Loucy (cell line): Measurements from ENCODE around the gene CMTM7.

Experiments
- EZH2phosphoT487 ChIP-seq: fragments of 200-600 bp; IDR thresholded peaks from 2 replicates; pipeline ENCODE4 v1.6.1; 2018; ENCODE audit warnings: antibody characterized with exemption, mild to moderate bottlenecking, moderate library complexity, borderline replicate concordance
- TF ChIP-seq, protein P1 (sequence below): fragments of 200-600 bp; sonication (generic); conservative IDR thresholded peaks from 2 replicates; pipeline ENCODE4 v1.5.1; 2014; ENCODE audit warnings: mild to moderate bottlenecking, antibody characterized with exemption, low read length

DNA sequence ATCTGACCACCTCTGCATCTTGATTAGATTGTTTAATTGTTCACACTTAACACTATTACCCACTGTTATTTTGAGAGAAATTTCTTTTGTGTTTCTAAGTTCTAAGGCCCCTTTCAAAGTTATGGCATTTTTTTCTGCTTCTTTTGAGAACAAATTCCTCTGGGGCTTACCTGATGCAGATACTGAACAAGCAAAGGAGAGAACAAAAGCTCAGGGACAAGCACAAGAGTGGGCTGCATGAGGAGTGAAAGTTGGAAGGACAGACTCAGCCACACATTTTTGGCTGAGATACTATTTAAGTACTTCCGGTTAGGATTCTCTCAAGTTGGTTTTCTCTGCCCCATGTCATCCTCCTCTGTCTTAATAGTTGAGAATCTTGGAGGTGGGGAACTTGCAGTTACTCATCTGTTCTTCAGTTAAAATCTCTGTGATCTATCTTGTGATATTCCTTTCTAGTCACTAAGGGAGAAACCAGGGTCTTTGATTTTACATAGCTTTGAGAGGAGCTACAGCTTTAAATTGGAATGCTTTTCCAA is 56.3 kb downstream of the CMTM7 start:
- TF ChIP-seq, protein P1, sequence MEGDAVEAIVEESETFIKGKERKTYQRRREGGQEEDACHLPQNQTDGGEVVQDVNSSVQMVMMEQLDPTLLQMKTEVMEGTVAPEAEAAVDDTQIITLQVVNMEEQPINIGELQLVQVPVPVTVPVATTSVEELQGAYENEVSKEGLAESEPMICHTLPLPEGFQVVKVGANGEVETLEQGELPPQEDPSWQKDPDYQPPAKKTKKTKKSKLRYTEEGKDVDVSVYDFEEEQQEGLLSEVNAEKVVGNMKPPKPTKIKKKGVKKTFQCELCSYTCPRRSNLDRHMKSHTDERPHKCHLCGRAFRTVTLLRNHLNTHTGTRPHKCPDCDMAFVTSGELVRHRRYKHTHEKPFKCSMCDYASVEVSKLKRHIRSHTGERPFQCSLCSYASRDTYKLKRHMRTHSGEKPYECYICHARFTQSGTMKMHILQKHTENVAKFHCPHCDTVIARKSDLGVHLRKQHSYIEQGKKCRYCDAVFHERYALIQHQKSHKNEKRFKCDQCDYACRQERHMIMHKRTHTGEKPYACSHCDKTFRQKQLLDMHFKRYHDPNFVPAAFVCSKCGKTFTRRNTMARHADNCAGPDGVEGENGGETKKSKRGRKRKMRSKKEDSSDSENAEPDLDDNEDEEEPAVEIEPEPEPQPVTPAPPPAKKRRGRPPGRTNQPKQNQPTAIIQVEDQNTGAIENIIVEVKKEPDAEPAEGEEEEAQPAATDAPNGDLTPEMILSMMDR: no peak
- no peak for TF ChIP-seq EZH2phosphoT487
